HS-5 (cell line): ENCODE results near the gene MAPK4.

Source experiments
- DNase-seq: peaks from one replicate; pipeline ENCODE4 v3.0.0-alpha.2; 2012; ENCODE audit warnings: low read depth

MAPK4 gene

GRCh38 chr18:50654658-50655550 is 95.0 kb downstream of the MAPK4 start:
- DNase-seq = no peak

GRCh38 chr18:50656396-50656795 is 96.5 kb downstream of the MAPK4 start:
- DNase-seq = no peak

- no peak for DNase-seq
These were observed 97.1 kb downstream of the MAPK4 start for GRCh38 chr18:50656841-50657470.

- no peak for DNase-seq
These were observed 98.7 kb downstream of the MAPK4 start for GRCh38 chr18:50658601-50659000.

GRCh38 chr18:50659091-50660003 is 99.5 kb downstream of the MAPK4 start:
- no peak for DNase-seq

GRCh38 chr18:50661013-50661412 is 101.1 kb downstream of the MAPK4 start:
- DNase-seq = no peak

GRCh38 chr18:50662177-50662576 is 102.3 kb downstream of the MAPK4 start:
- DNase-seq = no peak

GRCh38 chr18:50662775-50663383 is 103.0 kb downstream of the MAPK4 start:
- DNase-seq = no peak

GRCh38 chr18:50663626-50664441 is 103.9 kb downstream of the MAPK4 start:
- DNase-seq = no peak

- DNase-seq = no peak
These were observed 105.1 kb downstream of the MAPK4 start for GRCh38 chr18:50665015-50665414.

GRCh38 chr18:50665519-50665918 is 105.6 kb downstream of the MAPK4 start:
- no peak for DNase-seq

GRCh38 chr18:50666536-50666935 is 106.6 kb downstream of the MAPK4 start:
- no peak for DNase-seq

- no peak for DNase-seq
These were observed 111.5 kb downstream of the MAPK4 start for GRCh38 chr18:50671376-50671775.

- no peak for DNase-seq
These were observed 114.6 kb downstream of the MAPK4 start for GRCh38 chr18:50674307-50674980.

GRCh38 chr18:50675043-50675442 is 115.2 kb downstream of the MAPK4 start:
- no peak for DNase-seq

GRCh38 chr18:50678651-50679050 is 118.8 kb downstream of the MAPK4 start:
- no peak for DNase-seq

- no peak for DNase-seq
These were observed 119.2 kb downstream of the MAPK4 start for GRCh38 chr18:50679056-50679455.

GRCh38 chr18:50679656-50680055 is 119.8 kb downstream of the MAPK4 start:
- DNase-seq = no peak

- DNase-seq = no peak
These were observed 121.1 kb downstream of the MAPK4 start for GRCh38 chr18:50680966-50681365.

- DNase-seq = no peak
These were observed 123.0 kb downstream of the MAPK4 start for GRCh38 chr18:50682852-50683251.

- DNase-seq = no peak
These were observed 126.5 kb downstream of the MAPK4 start for GRCh38 chr18:50686409-50686808.
